Liver (tissue), 3 donors: Measurements from ENCODE around the gene ABCB9.

Experiments
- ATF3 ChIP-seq: IDR thresholded peaks from 2 replicates; pipeline ENCODE4 v1.6.1; 2016; ENCODE audit warnings: antibody characterized with exemption
- CTCF ChIP-seq: fragments of 150-350 bp; IDR thresholded peaks from 2 replicates; pipeline ENCODE4 v1.5.1; 2017; ENCODE audit warnings: improper control_type of control experiment, low read depth, low read length; ENCODE audit not compliant: missing input control
- JUND ChIP-seq, 2 donors: IDR thresholded peaks; 2 replicates each; pipeline ENCODE4 v1.6.1; 2016; ENCODE audit warnings: antibody characterized with exemption in 2 of 2
- RAD21 ChIP-seq, 2 donors: IDR thresholded peaks; 2 replicates each; pipeline ENCODE4 v1.6.1; 2016; ENCODE audit warnings: antibody characterized with exemption in 2 of 2, mild to moderate bottlenecking in 2 of 2
- SP1 ChIP-seq: IDR thresholded peaks from 2 replicates; pipeline ENCODE4 v1.6.1; 2018; ENCODE audit warnings: antibody characterized with exemption, mild to moderate bottlenecking
- YY1 ChIP-seq: IDR thresholded peaks from 2 replicates; pipeline ENCODE4 v1.6.1; 2016; ENCODE audit warnings: antibody characterized with exemption, mild to moderate bottlenecking
- TF ChIP-seq, protein P1 (sequence below): IDR thresholded peaks from 2 replicates; pipeline ENCODE4 v1.6.1; 2016; ENCODE audit warnings: antibody characterized with exemption, mild to moderate bottlenecking
- TF ChIP-seq, protein P2 (sequence below): IDR thresholded peaks from 2 replicates; pipeline ENCODE4 v1.6.1; 2016; ENCODE audit warnings: antibody characterized with exemption
- donor health status: healthy.
- donor health status: healthy.

DNA sequence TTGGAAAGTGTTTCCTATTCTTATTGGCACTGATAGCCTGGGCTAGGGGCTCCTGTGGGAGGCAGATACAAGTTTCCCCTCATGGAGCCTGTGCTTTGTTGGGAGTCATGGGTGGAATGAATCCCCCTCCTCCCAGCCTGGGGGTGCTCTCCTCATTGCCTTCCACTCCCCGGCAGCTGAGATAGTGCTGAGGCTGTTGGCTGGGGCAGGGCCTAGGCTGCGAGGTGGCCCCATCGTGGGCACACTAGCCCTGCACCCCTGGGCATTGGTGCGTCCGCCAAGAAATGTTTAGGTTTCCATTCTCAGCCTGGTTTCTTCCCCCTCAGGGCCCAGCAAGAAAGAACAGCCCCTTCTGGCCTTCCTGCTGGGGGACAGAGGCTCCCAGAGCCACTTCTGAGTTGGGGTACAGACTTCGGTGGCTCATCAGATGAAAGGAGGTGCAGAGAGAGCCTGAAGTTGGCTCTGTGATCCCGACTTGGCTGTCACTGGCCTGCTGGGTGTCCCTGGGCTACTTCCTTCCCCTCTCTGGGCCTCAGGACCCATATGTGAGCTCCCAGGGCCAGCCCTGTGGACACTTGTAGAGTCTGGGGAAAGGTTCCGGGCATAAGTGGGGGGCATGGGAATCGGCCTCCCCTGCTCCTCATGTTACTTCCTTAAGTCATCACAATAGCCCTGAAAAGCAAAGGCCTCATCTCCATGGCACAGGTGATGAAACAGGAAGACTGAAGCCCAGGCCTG lies 11.6 kb upstream of the ABCB9 start:
- no peak for TF ChIP-seq CTCF
- TF ChIP-seq, protein P1, sequence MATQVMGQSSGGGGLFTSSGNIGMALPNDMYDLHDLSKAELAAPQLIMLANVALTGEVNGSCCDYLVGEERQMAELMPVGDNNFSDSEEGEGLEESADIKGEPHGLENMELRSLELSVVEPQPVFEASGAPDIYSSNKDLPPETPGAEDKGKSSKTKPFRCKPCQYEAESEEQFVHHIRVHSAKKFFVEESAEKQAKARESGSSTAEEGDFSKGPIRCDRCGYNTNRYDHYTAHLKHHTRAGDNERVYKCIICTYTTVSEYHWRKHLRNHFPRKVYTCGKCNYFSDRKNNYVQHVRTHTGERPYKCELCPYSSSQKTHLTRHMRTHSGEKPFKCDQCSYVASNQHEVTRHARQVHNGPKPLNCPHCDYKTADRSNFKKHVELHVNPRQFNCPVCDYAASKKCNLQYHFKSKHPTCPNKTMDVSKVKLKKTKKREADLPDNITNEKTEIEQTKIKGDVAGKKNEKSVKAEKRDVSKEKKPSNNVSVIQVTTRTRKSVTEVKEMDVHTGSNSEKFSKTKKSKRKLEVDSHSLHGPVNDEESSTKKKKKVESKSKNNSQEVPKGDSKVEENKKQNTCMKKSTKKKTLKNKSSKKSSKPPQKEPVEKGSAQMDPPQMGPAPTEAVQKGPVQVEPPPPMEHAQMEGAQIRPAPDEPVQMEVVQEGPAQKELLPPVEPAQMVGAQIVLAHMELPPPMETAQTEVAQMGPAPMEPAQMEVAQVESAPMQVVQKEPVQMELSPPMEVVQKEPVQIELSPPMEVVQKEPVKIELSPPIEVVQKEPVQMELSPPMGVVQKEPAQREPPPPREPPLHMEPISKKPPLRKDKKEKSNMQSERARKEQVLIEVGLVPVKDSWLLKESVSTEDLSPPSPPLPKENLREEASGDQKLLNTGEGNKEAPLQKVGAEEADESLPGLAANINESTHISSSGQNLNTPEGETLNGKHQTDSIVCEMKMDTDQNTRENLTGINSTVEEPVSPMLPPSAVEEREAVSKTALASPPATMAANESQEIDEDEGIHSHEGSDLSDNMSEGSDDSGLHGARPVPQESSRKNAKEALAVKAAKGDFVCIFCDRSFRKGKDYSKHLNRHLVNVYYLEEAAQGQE: no peak
- TF ChIP-seq YY1: no peak
- TF ChIP-seq JUND (IDR thresholded peaks at IDR 0.05): no peak
- TF ChIP-seq RAD21 (IDR thresholded peaks at IDR 0.05): no peak
- TF ChIP-seq, protein P2, sequence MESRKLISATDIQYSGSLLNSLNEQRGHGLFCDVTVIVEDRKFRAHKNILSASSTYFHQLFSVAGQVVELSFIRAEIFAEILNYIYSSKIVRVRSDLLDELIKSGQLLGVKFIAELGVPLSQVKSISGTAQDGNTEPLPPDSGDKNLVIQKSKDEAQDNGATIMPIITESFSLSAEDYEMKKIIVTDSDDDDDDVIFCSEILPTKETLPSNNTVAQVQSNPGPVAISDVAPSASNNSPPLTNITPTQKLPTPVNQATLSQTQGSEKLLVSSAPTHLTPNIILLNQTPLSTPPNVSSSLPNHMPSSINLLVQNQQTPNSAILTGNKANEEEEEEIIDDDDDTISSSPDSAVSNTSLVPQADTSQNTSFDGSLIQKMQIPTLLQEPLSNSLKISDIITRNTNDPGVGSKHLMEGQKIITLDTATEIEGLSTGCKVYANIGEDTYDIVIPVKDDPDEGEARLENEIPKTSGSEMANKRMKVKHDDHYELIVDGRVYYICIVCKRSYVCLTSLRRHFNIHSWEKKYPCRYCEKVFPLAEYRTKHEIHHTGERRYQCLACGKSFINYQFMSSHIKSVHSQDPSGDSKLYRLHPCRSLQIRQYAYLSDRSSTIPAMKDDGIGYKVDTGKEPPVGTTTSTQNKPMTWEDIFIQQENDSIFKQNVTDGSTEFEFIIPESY: no peak
- no peak for TF ChIP-seq SP1
- TF ChIP-seq ATF3: no peak
